OCI-LY7 (cell line): ENCODE results near the gene STARD3. TPM values are rescaled to one million over a fixed set of nuclear protein-coding genes. Genes with fewer than 3 reads are reported as not detected.

Experiments used
- BruUV-seq: library from RNA; stranded (reverse); fragments of 400-500 nt; replicated peaks from 2 replicates; lab custom pipeline; 2021; lab: Mats Ljungman, UMichigan
- CTCF ChIA-PET: fragments of 300-600 bp; sonication (Branson Sonifier 250); formaldehyde crosslinking; loops from one replicate; lab custom pipeline; 2022; ENCODE audit warnings: antibody characterized with exemption; ENCODE audit not compliant: unreplicated experiment; lab: Charles Lee
- POLR2A ChIA-PET: fragments of 300-600 bp; sonication (Branson Sonifier 250); formaldehyde crosslinking; loops from one replicate; lab custom pipeline; 2022; ENCODE audit warnings: antibody characterized with exemption; lab: Charles Lee
- DNase-seq: peaks from one replicate; pipeline ENCODE4 v3.0.0-alpha.2; 2015; ENCODE audit warnings: low spot score
- H2AFZ ChIP-seq: fragments of 200-600 bp; sonication (generic), shearing (Covaris generic); 2 replicates; pipeline ENCODE4 v1.6.1; 2014; ENCODE audit warnings: mild to moderate bottlenecking, antibody characterized with exemption, low read length, moderate library complexity
- H3K27ac ChIP-seq: fragments of 200-600 bp; sonication (generic); 2 replicates; pipeline ENCODE4 v1.5.1; 2014; ENCODE audit warnings: mixed run types, low read depth, mild to moderate bottlenecking, moderate library complexity, low read length, inconsistent platforms; ENCODE audit not compliant: poor library complexity, severe bottlenecking
- H3K36me3 ChIP-seq: fragments of 200-600 bp; sonication (generic); 2 replicates; pipeline ENCODE4 v1.6.1; 2014; ENCODE audit warnings: mild to moderate bottlenecking, antibody characterized with exemption, low read length, moderate library complexity, mixed read lengths; ENCODE audit not compliant: insufficient read depth
- H3K4me1 ChIP-seq: fragments of 200-600 bp; sonication (generic); 2 replicates; pipeline ENCODE4 v1.5.1; 2014; ENCODE audit warnings: mild to moderate bottlenecking, low read length; ENCODE audit not compliant: insufficient read depth, poor library complexity, severe bottlenecking
- H3K4me2 ChIP-seq: fragments of 200-600 bp; sonication (generic); 2 replicates; pipeline ENCODE4 v1.6.1; 2014; ENCODE audit warnings: mild to moderate bottlenecking, low read length
- H3K4me3 ChIP-seq: fragments of 200-600 bp; sonication (generic); 2 replicates; pipeline ENCODE4 v1.5.1; 2014; ENCODE audit warnings: mild to moderate bottlenecking, low read depth, low read length; ENCODE audit not compliant: poor library complexity, severe bottlenecking
- H3K79me2 ChIP-seq: fragments of 200-600 bp; sonication (generic); 2 replicates; pipeline ENCODE4 v1.6.1; 2016; ENCODE audit warnings: low read depth, mild to moderate bottlenecking, low read length, moderate library complexity, mixed read lengths; ENCODE audit not compliant: insufficient read depth
- H3K9me2 ChIP-seq: fragments of 200-600 bp; sonication (generic); 2 replicates; pipeline ENCODE4 v1.6.1; 2016; ENCODE audit warnings: mild to moderate bottlenecking, low read length, mixed read lengths; ENCODE audit not compliant: insufficient read depth
- H3K9me3 ChIP-seq: fragments of 200-600 bp; sonication (generic); 2 replicates; pipeline ENCODE4 v1.6.1; 2014; ENCODE audit warnings: mild to moderate bottlenecking, mixed run types, low read length, mixed read lengths
- H4K20me1 ChIP-seq: fragments of 200-600 bp; sonication (generic); 2 replicates; pipeline ENCODE4 v1.6.1; 2014; ENCODE audit warnings: mild to moderate bottlenecking, antibody characterized with exemption, low read length, moderate library complexity, mixed read lengths; ENCODE audit not compliant: insufficient read depth
- EZH2phosphoT487 ChIP-seq: fragments of 200-600 bp; sonication (generic); IDR thresholded peaks from 2 replicates; pipeline ENCODE4 v1.6.1; 2018; ENCODE audit warnings: low read depth, borderline replicate concordance, mild to moderate bottlenecking, mixed run types, antibody characterized with exemption, low read length, moderate library complexity, mixed read lengths
- intact Hi-C: fragments of 100-400 bp; cut with micrococcal nuclease; formaldehyde crosslinking; loops from one replicate; pipeline ENCODE4 v1.10.0; 2022; ENCODE audit not compliant: unreplicated experiment
- total RNA-seq, 2 experiments: library from RNA; depleted of rRNA in 1 of 2; stranded (reverse); fragments of >200 nt in 1 of 2; shearing (Covaris generic) in 1 of 2; gene quantifications; 2 replicates each; pipeline ENCODE4 v1.2.3, GENCODE V29; 2014 to 2022
- TF ChIP-seq, protein P1 (sequence below): fragments of 200-600 bp; sonication (generic); conservative IDR thresholded peaks from 2 replicates; pipeline ENCODE4 v1.5.1; 2014; ENCODE audit warnings: mild to moderate bottlenecking, antibody characterized with exemption, low read length, moderate library complexity, mixed read lengths

STARD3 gene
- total RNA-seq, 2 experiments from 2014 or later = 36.5 to 54.2 TPM

GRCh38 chr17:39669897-39670735, 33.2 kb downstream of the STARD3 start:
- H4K20me1 ChIP-seq = no peaks in the 10 kb centered on the region
- no peak overlapping the region for H3K27ac ChIP-seq
- intact Hi-C loops = no loop called here
- H3K79me2 ChIP-seq = no peaks in the 10 kb centered on the region
- no peak for DNase-seq
- H3K4me2 ChIP-seq = no peak overlapping the region
- H3K9me3 ChIP-seq = no peaks in the 10 kb centered on the region
- no peak overlapping the region for H3K4me3 ChIP-seq
- ChIA-PET CTCF (interaction anchor here (0.5 to 1.2 kb wide), 2 partner anchors 18 to 42 kb away, joined by 4 to 5 read pairs; partner anchors contain the start of gene PGAP3), POLR2A (interaction anchor here (0.5 to 1.2 kb wide), 2 partner anchors 18 to 22 kb away, joined by 4 to 5 read pairs; partner anchors contain the start of gene PGAP3)
- H3K9me2 ChIP-seq = no peaks in the 10 kb centered on the region
- H3K36me3 ChIP-seq = no peaks in the 10 kb centered on the region
- TF ChIP-seq EZH2phosphoT487 = no peak
- TF ChIP-seq, protein P1, sequence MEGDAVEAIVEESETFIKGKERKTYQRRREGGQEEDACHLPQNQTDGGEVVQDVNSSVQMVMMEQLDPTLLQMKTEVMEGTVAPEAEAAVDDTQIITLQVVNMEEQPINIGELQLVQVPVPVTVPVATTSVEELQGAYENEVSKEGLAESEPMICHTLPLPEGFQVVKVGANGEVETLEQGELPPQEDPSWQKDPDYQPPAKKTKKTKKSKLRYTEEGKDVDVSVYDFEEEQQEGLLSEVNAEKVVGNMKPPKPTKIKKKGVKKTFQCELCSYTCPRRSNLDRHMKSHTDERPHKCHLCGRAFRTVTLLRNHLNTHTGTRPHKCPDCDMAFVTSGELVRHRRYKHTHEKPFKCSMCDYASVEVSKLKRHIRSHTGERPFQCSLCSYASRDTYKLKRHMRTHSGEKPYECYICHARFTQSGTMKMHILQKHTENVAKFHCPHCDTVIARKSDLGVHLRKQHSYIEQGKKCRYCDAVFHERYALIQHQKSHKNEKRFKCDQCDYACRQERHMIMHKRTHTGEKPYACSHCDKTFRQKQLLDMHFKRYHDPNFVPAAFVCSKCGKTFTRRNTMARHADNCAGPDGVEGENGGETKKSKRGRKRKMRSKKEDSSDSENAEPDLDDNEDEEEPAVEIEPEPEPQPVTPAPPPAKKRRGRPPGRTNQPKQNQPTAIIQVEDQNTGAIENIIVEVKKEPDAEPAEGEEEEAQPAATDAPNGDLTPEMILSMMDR = no peak
- H2AFZ ChIP-seq = no peak overlapping the region
- BruUV-seq = no TSS peak
- H3K4me1 ChIP-seq = peaks cover 13% of the 10 kb centered on the region

DNA sequence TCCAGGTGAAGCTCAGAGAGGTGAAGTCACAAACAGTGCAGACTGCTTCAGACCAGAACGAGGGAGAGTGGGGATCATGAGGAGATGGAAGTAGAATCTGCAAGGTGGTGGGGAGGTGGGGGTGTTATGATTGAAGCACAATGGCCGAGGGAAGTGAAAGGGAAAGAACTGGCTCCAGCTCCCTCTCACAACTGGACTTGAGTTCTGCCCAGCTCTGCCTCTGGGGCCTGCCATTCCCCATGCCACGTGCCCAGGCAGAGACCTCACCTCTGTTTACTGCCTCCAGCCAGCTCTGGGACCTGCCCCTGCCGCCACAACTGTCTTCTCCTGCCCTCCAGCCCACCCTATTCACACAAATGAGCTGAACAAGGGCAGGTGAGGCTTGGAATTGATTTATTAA, 33.8 kb downstream of the STARD3 start:
- Histone ChIP-seq H3K4me2 (no peak overlapping the region), H3K79me2 (no peaks in the 10 kb centered on the region), H2AFZ (no peak overlapping the region), H3K4me1 (peaks cover 19% of the 10 kb centered on the region), H4K20me1 (no peaks in the 10 kb centered on the region), H3K4me3 (no peak overlapping the region), H3K36me3 (no peaks in the 10 kb centered on the region), H3K9me3 (no peaks in the 10 kb centered on the region), H3K9me2 (no peaks in the 10 kb centered on the region), H3K27ac (no peak overlapping the region)
- ChIA-PET POLR2A (interaction anchor here (1.2 kb wide), 1 partner anchor 17 kb away, joined by 5 read pairs; the partner anchor contains the start of gene PGAP3), CTCF (interaction anchor here (0.5 to 1.2 kb wide), 2 partner anchors 17 to 43 kb away, joined by 4 to 5 read pairs; partner anchors contain the start of gene PGAP3)
- intact Hi-C loops = no loop called here
- BruUV-seq = no TSS peak
- DNase-seq = no peak
- TF ChIP-seq, protein P1 = no peak
- no peak for TF ChIP-seq EZH2phosphoT487
